ELR (cell line): ENCODE data around the gene BSDC1.

Experiments
- DNase-seq: peaks from one replicate; pipeline ENCODE4 v3.0.0-alpha.2; 2015; ENCODE audit warnings: low read depth

Gene BSDC1

DNA sequence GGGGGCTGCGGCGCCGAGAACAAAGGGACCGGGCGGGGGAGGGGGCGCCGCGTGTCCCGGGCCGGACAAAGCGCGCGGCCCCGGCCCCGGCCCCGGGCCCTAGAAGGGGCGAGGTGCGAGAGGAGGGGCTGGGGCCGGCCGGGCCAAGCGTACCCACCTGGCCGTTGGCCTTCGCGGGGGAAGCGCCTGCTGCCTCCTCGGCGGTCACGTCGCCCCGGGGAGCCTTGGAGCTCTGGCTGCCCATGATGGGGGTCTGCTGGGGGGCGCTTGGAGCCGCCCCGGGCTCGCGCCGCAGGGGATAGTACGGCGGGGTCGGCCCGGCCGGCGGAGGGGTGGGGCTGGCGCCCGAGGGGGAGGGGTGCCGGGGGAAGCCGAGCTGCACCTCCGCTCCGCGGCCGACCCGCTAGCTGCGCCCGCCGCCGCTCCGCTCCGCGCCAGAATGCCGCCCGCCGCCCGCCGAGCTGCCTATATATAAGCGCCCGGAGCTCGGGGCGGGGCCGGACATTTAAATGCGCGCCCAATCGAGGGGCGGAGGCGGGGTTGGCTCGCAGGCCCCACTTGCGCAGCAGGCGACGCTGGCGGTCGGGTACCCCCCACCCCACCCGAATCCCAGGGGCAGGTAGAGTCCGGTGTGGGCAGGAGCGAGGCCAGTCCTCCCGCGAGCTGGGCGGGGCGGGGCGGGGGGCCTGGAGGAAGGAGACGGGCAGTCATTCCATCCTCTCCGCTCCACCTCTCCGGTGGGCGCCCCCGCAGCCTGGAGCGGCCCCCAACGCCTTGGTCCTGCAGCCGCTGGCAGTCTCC is 58.3 kb downstream of the BSDC1 start, which contains the start of gene MARCKSL1:
MARCKSL1 (minus strand) TSS at position 444 of the 801 bp plus-strand sequence; CDS start at position 244, 200 bp downstream.
- peak; percentile 79 for DNase-seq

DNA sequence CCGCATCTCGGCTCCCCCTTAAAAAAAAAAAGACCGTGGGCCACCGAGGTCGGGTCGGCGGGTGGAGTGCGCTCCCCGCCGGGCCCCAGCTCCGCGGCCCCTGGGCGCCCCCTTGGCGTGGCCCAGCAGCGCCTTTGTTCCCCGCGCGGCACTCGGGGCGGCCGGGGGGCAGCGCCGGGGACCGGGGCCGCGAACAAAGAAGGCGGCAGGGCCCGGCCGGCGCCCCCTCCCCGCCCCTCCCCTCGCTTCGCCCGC is 58.8 kb downstream of the BSDC1 start:
- no peak for DNase-seq

DNA sequence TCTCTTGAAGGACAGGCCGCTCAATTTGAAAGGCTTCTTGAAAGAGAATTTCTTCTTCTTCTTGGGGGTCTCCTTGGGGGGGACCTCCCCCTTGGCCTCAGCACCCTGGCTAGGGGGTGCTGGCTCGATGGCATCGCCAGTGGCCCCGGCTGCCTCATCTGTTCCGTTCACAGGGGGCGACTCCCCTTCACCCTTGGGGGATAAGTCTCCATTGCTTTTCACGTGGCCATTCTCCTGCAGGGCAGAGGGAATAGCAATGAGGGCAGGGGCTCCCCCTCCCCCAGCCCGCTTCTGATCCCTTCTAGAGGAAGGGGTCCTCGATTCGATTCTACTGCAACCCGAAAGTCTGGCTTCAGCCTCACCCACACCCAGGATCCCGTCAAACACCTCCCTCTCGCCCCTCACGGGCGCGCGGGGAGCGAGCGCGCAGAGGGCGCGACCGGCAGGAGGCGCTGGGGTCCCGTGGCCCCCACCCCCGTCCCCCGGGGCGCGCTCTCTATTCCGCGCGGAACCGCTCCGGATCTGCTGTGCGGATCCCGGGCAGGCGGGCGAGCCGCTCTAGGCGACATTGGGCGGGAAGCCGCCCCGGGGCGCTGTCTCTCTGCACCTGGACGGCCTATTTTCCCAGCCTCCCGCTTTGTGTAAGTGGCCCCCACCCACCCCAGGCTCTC is 59.2 kb downstream of the BSDC1 start:
- peak; percentile 70 for DNase-seq

DNA sequence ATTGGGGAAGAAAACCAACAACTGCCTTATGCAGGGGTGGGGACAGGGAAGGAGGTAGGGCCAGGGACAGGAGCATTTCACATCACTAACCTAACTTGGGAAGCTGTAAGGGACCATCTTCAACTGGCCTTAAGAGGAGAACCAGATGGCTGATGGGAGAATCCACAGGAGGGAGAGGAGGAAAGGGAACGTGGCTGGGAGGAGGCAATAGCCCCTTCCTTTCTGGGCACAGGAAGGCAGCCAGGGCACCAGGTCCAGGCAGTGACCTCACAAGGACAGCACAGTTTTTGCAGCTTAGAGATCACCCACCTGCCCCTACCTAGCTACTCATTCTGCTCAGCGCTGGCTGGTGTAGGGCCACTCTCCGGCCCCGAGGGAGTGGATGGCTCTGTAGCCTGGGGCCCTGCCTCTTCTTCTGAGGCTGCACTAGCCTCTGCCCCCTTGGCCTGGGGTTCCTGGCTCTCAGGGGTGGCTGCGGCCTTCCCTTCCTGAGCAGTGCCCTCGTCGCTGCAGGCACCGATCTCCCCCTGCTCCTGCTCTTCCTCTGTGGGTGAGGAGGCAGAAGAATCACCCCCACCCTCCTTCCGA is 59.9 kb downstream of the BSDC1 start:
- DNase-seq, result no peak

DNA sequence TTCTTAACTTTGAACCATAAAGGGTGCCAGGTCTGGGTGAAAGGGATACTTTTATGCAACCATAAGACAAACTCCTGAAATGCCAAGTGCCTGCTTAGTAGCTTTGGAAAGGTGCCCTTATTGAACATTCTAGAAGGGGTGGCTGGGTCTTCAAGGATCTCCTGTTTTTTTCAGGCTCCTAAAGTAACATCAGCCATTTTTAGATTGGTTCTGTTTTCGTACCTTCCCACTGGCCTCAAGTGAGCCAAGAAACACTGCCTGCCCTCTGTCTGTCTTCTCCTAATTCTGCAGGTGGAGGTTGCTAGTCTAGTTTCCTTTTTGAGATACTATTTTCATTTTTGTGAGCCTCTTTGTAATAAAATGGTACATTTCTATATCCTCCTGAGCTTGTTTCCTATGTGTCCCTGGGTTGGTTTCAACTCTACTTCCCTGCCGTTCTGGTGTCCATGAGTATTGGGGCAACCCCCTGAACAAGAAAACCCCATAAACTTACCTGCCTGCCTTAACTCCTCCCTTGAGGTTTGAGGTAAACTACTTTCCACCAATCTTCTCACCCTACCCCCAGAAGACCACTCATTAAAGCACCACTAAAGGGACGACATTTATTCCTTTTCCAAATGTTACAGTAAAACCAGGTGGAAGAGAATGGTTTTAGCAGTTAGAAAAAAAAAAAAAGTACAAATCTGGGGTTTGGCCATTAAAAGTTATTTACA is 60.8 kb downstream of the BSDC1 start:
- DNase-seq, result no peak

DNA sequence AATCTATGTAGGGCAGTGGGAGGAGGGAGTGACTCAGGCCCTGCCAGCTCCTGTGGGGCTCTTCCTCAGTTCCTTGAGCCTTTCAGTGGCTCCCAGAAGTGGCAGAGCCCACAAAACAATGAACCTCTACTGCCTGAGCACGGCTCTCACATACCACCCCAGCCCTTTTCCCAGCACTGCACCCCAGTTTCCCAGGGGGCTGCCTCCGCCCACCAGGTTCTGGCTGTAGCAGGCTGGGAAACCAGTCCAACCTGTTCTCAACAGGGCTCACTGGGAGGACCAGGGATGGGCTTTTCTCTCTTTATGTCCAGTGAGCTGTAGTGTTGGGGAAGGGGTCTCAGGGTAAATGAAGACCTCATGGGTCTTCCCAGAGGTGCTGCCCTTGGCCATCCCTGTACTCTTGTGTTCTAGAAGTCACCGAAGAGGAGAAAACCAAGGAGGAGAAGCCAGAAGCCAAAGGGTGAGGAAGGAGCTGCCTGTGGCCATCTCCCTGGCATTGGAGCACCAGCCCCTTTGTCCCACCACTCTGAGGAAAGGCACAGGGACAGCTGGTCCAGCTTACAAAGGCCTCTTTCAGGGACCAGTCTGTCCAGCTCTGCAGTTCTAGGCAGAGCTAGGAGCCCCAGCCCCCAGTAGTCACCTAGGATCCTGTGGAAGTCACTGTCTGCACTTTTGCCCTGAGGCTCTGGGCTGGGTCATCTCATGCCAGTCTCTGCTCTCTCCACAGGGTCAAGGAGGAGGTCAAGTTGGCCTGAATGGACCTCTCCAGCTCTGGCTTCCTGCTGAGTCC is 61.8 kb downstream of the BSDC1 start:
- DNase-seq, result no peak

DNA sequence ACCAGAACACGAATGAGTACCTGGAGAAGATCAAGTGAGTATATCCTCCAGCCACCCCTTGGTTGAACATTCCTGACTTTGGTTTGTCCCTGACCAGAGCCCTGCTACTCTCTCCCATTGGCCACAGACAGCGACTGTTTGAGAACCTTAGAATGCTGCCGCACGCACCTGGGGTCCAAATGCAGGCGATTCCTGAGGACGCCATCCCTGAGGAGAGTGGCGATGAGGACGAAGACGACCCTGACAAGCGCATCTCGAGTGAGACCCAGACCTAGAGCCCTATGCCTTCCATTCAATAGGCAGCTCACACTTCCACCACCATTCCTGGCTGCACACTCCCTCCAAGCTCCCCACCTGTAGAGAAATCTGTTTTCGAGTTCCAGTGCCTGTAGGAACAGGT is 62.7 kb downstream of the BSDC1 start:
- DNase-seq, result no peak

DNA sequence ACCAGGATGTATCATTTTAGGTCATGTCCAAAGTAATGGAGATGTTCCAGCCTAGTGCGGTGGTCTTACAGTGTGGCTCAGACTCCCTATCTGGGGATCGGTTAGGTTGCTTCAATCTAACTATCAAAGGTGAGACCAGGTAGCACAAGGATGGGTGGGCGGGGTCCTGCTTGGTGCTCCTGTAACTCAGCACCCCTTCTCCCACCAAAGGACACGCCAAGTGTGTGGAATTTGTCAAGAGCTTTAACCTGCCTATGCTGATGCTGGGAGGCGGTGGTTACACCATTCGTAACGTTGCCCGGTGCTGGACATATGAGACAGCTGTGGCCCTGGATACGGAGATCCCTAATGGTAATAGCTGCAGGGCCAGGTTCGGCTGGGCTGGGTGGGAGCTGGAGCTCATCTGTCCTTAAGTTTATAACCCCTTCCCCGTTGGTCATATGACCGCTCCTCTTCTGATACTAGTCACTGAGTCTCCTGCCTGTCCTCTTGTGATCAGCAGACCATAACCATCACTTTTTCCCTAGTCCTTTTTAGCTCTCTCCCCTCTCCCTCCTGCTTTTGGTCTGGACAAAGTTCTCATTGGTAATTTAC is 63.6 kb downstream of the BSDC1 start:
- DNase-seq, result no peak

DNA sequence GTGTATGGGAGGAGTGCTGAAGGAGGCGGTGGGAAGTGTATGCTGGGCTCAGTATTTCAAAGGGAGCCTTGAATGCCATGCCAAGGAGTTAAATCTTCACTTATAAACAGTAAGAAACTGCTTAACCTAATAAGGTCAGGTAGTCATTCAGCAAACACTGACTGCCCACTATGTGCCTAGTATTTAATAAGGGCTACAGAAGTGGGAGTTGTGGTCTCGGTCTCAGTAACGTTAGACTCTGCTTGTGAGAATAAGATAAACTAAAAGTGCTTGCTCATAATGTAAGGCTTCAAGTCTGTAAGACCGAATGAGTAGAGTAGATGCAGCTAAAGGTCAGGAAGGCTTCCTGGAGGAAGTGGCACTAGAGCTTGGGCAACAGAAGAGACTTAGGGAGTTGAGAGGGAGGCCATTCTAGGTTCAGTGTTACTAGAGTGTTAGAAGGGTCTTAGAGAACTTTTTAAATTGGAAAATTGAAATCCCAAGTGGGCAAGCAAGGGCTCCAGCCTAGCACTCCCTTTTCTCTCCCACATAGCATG is 64.2 kb downstream of the BSDC1 start:
- no peak for DNase-seq

DNA sequence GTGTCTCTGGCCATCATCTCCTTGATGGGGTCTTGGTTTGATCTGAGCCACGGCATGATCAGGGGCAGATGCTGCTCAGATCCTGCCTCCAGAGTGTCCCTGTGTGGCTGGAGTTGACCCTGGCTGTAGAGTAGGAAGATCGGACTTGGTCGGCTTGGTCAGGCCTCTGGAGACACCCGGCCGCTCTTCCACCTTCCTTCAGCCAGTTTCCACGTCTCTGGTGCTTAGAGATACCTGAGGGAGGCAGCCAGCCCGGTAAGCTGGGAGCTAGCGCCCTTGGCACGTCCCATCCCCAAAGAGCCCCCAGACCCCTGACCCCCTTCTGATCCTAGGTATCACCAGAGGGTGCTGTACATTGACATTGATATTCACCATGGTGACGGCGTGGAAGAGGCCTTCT is 67.0 kb downstream of the BSDC1 start:
- DNase-seq, result no peak

DNA sequence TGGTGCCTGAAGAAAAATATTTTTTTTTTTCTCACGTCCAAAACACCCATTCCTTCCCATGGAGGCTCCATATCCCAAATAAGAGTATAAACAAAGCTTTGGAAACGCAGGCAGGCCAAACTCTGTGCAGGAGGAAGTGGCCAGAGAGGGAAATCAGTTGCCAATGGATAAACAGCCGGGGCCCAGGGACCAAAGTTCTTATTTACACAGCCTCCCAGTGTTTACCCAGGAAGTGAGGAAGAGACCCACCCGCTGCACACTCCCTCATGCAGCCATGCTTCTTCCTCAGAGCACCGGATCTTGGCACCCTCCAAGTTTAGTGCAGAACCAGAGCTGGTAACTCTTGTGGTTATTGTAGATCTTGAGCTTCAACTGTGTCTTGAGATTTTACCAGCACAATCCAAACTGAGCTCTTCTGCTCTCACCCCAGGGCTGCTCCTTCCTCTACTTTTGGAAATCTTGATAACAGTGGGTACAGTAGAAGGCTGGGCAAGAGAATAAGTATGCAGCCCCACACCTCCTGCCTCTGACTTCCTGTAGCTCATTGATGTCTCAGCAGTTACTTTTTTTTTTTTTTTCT is 72.4 kb downstream of the BSDC1 start:
- peak; percentile 33 for DNase-seq

DNA sequence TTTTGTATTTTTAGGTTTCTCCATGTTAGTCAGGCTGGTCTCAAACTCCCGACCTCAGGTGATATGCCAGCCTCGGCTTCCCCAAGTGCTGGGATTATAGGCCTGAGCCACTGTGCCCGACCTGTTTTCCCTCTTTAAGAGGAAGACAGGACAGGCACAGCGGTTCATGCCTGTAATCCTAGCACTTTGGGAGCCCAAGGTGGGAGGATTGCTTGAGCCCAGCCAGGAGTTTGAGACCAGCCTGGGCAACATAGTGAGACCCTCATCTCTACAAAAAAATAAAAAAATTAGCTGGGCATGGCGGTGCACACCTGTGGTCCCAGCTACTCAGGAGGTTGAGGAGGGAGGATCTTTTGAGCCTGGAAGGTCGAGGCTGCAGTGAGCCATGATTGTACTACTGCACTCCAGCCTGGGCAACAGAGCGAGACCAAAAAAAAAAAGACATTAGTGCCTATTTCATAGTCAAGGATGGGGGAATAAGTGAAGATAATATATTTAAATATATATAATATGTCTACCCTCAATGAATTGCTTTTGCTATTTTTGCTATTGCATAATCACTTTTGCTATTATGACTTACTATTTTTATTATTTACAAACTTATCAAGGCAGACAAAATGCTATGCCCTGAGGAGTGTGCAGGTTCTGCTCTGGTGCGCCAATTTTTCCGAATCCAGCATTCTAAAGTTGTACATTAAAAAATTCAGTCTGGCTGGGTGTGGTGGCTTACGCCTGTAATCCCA is 75.9 kb downstream of the BSDC1 start:
- no peak for DNase-seq

DNA sequence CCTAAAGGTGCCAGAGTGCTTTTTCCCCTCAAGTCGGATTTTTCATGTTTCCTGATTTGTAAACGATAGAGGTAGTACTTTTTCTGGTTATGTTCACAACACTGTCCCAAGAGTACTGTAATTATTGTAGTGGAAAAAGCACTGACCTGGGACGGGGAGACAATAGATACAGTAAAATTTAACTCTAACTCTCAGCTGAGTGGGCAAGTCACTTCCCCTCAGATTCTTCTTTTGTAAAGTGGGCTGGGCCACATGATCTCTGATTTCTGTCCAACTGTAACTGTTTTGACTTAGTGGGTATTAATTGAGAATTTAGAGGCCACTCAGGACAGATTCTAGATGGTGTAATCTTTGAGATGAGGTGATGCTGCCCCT is 77.4 kb downstream of the BSDC1 start:
- no peak for DNase-seq
